Suppressor macrophage treated with lipopolysaccharide for 1 hour (primary cell): ENCODE measurements around the gene BMPR1A.

Experiments
- DNase-seq, 3 donors: peaks; one replicate each; pipeline ENCODE4 v3.0.0-alpha.2; 2020 to 2022

The BMPR1A gene

GRCh38 chr10:86768412-86769062, 12.1 kb downstream of the BMPR1A start:
- no peak for DNase-seq

- DNase-seq, result no peak
These were observed 13.6 kb downstream of the BMPR1A start for GRCh38 chr10:86769991-86770390.

- DNase-seq, result no peak
These were observed 14.1 kb downstream of the BMPR1A start for GRCh38 chr10:86770412-86770960.

GRCh38 chr10:86773498-86773897, 17.1 kb downstream of the BMPR1A start:
- DNase-seq, result no peak

- no peak for DNase-seq
These were observed 18.8 kb downstream of the BMPR1A start for GRCh38 chr10:86775056-86775869.

- no peak for DNase-seq
These were observed 19.4 kb downstream of the BMPR1A start for GRCh38 chr10:86775870-86776180.

- DNase-seq, result no peak
These were observed 23.0 kb downstream of the BMPR1A start for GRCh38 chr10:86779220-86780017.

GRCh38 chr10:86782701-86783418, 26.4 kb downstream of the BMPR1A start:
- no peak for DNase-seq

- no peak for DNase-seq
These were observed 28.6 kb downstream of the BMPR1A start for GRCh38 chr10:86785037-86785436.

- no peak for DNase-seq
These were observed 29.5 kb downstream of the BMPR1A start for GRCh38 chr10:86785968-86786367.

GRCh38 chr10:86786368-86786767, 29.9 kb downstream of the BMPR1A start:
- DNase-seq, result no peak

- DNase-seq, result no peak
These were observed 34.0 kb downstream of the BMPR1A start for GRCh38 chr10:86790394-86790793.

GRCh38 chr10:86792461-86793167, 36.2 kb downstream of the BMPR1A start:
- DNase-seq, result no peak

- DNase-seq, result no peak
These were observed 37.3 kb downstream of the BMPR1A start for GRCh38 chr10:86793696-86794095.

GRCh38 chr10:86795353-86795752, 38.9 kb downstream of the BMPR1A start:
- no peak for DNase-seq

- no peak for DNase-seq
These were observed 41.6 kb downstream of the BMPR1A start for GRCh38 chr10:86798025-86798424.

- peak; percentile 0 to 38 (median 2) for DNase-seq
These were observed 42.2 kb downstream of the BMPR1A start for GRCh38 chr10:86798611-86799010.

GRCh38 chr10:86799188-86799845, 42.9 kb downstream of the BMPR1A start:
- DNase-seq, result no peak

GRCh38 chr10:86801995-86802394, 45.6 kb downstream of the BMPR1A start:
- no peak for DNase-seq

- no peak for DNase-seq
These were observed 46.2 kb downstream of the BMPR1A start for GRCh38 chr10:86802473-86803108.

- DNase-seq, result no peak
These were observed 46.7 kb downstream of the BMPR1A start for GRCh38 chr10:86803156-86803555.
